Caco-2 (cell line): ENCODE measurements around the gene RBBP7. TPM values are rescaled to one million over a fixed set of nuclear protein-coding genes. Genes with fewer than 3 reads are reported as not detected.

Experiments used
- BruUV-seq: library from RNA; stranded (reverse); fragments of 400-500 nt; replicated peaks from 2 replicates; lab custom pipeline; 2021; lab: Mats Ljungman, UMichigan
- CTCF ChIA-PET: fragments of 300-600 bp; sonication (Branson Sonifier 250); formaldehyde crosslinking; loops from one replicate; lab custom pipeline; 2022; ENCODE audit warnings: antibody characterized with exemption; lab: Charles Lee
- POLR2A ChIA-PET: fragments of 300-600 bp; sonication (Branson Sonifier 250); formaldehyde crosslinking; loops from one replicate; lab custom pipeline; 2022; ENCODE audit warnings: antibody characterized with exemption; lab: Charles Lee
- DNase-seq, 2 experiments: peaks; one replicate each; pipeline versions ENCODE4 v3.0.0 to v3.0.0-alpha.2; 2020 to 2022
- H3K27me3 ChIP-seq: replicated peaks from 2 replicates; pipeline ENCODE4 v1.6.0; 2011; ENCODE audit warnings: low read length; ENCODE audit not compliant: control insufficient read depth, insufficient read depth
- H3K36me3 ChIP-seq: 2 replicates; pipeline ENCODE4 v1.5.1; 2011; ENCODE audit warnings: low read length; ENCODE audit not compliant: control insufficient read depth, insufficient read depth
- H3K4me1 ChIP-seq: fragments of 250-450 bp; sonication (Bioruptor Pico); 2 replicates; pipeline ENCODE4 v1.5.1; 2020; ENCODE audit warnings: mild to moderate bottlenecking
- H3K4me3 ChIP-seq: 2 replicates; pipeline ENCODE4 v1.5.1; 2011; ENCODE audit warnings: low read depth, mild to moderate bottlenecking, control low read depth, low read length
- H3K9me3 ChIP-seq: fragments of 250-450 bp; sonication (Bioruptor Pico); 2 replicates; pipeline ENCODE4 v1.5.1; 2020; ENCODE audit warnings: mild to moderate bottlenecking, moderate library complexity
- H3K27ac Mint-ChIP-seq: one replicate; pipeline ENCODE4 v1.8.0; 2022; ENCODE audit warnings: mixed read lengths; ENCODE audit not compliant: unreplicated experiment
- H3K27me3 Mint-ChIP-seq: one replicate; pipeline ENCODE4 v1.8.0; 2022; ENCODE audit warnings: mixed read lengths; ENCODE audit not compliant: insufficient read depth, unreplicated experiment
- H3K36me3 Mint-ChIP-seq: one replicate; pipeline ENCODE4 v1.8.0; 2022; ENCODE audit warnings: mild to moderate bottlenecking, mixed read lengths; ENCODE audit not compliant: insufficient read depth, unreplicated experiment
- H3K4me1 Mint-ChIP-seq: one replicate; pipeline ENCODE4 v1.8.0; 2022; ENCODE audit warnings: low read depth, mixed read lengths; ENCODE audit not compliant: unreplicated experiment
- H3K4me3 Mint-ChIP-seq: one replicate; pipeline ENCODE4 v1.8.0; 2022; ENCODE audit warnings: mild to moderate bottlenecking, moderate library complexity, mixed read lengths; ENCODE audit not compliant: unreplicated experiment
- H3K9me3 Mint-ChIP-seq: one replicate; pipeline ENCODE4 v1.8.0; 2022; ENCODE audit warnings: mixed read lengths; ENCODE audit not compliant: unreplicated experiment
- intact Hi-C: fragments of 100-400 bp; cut with micrococcal nuclease; formaldehyde crosslinking; loops from one replicate; pipeline ENCODE4 v1.10.0; 2022; ENCODE audit not compliant: unreplicated experiment
- total RNA-seq: library from RNA; stranded (reverse); gene quantifications from 2 replicates; pipeline ENCODE4 v1.2.3, GENCODE V29; 2022
- TF ChIP-seq, protein P1 (sequence below), 2 experiments: fragments of 200-600 bp in 1 of 2; IDR thresholded peaks; 1 replicate in 1 of 2; 2 replicates in 1 of 2; pipeline versions ENCODE4 v1.5.1 to v1.8.0; 2011 to 2022; ENCODE audit warnings: antibody characterized with exemption in 1 of 2, control low read depth in 1 of 2, inconsistent platforms in 1 of 2, low read depth in 1 of 2, low read length in 1 of 2, mild to moderate bottlenecking in 1 of 2, moderate library complexity in 1 of 2; ENCODE audit not compliant: insufficient read depth in 1 of 2, severe bottlenecking in 1 of 2, unreplicated experiment in 1 of 2

RBBP7 gene
- total RNA-seq, 1 experiment from 2014 or later: 131 TPM

- ChIA-PET CTCF (interaction anchor here (1.0 kb wide), 1 partner anchor 13 kb away, joined by 4 read pairs; no protein-coding TSS in a partner anchor), POLR2A (no interaction called here)
- Histone ChIP-seq H3K9me3 (no peaks in the 10 kb centered on the region), H3K4me3 (no peak overlapping the region), H3K36me3 (no peaks in the 10 kb centered on the region; the same call in 1 of the 2 replicates), H3K4me1 (no peaks in the 10 kb centered on the region), H3K27me3 (no peaks in the 10 kb centered on the region)
- H3K9me3 Mint-ChIP-seq: no peaks in the 10 kb centered on the region
- TF ChIP-seq, protein P1, sequence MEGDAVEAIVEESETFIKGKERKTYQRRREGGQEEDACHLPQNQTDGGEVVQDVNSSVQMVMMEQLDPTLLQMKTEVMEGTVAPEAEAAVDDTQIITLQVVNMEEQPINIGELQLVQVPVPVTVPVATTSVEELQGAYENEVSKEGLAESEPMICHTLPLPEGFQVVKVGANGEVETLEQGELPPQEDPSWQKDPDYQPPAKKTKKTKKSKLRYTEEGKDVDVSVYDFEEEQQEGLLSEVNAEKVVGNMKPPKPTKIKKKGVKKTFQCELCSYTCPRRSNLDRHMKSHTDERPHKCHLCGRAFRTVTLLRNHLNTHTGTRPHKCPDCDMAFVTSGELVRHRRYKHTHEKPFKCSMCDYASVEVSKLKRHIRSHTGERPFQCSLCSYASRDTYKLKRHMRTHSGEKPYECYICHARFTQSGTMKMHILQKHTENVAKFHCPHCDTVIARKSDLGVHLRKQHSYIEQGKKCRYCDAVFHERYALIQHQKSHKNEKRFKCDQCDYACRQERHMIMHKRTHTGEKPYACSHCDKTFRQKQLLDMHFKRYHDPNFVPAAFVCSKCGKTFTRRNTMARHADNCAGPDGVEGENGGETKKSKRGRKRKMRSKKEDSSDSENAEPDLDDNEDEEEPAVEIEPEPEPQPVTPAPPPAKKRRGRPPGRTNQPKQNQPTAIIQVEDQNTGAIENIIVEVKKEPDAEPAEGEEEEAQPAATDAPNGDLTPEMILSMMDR (IDR thresholded peaks at IDR 0.05; ENCODE audit: insufficient read depth in 1 of 2, low read depth in 1 of 2, low read length in 1 of 2, severe bottlenecking in 1 of 2, unreplicated experiment in 1 of 2): no peak
- peaks cover 85% of the 10 kb centered on the region for H3K36me3 Mint-ChIP-seq
- no peak overlapping the region for H3K4me3 Mint-ChIP-seq
- DNase-seq: no peak
- intact Hi-C loops: loop anchor here (5.0 kb wide), 1 partner anchor 208 kb away; no protein-coding TSS in a partner anchor
- H3K4me1 Mint-ChIP-seq: no peaks in the 10 kb centered on the region
- H3K27me3 Mint-ChIP-seq: no peaks in the 10 kb centered on the region
- BruUV-seq: no TSS peak
- no peak overlapping the region for H3K27ac Mint-ChIP-seq
Observed at GRCh38 chrX:16839219-16839851, 30.8 kb downstream of the RBBP7 start.

DNA sequence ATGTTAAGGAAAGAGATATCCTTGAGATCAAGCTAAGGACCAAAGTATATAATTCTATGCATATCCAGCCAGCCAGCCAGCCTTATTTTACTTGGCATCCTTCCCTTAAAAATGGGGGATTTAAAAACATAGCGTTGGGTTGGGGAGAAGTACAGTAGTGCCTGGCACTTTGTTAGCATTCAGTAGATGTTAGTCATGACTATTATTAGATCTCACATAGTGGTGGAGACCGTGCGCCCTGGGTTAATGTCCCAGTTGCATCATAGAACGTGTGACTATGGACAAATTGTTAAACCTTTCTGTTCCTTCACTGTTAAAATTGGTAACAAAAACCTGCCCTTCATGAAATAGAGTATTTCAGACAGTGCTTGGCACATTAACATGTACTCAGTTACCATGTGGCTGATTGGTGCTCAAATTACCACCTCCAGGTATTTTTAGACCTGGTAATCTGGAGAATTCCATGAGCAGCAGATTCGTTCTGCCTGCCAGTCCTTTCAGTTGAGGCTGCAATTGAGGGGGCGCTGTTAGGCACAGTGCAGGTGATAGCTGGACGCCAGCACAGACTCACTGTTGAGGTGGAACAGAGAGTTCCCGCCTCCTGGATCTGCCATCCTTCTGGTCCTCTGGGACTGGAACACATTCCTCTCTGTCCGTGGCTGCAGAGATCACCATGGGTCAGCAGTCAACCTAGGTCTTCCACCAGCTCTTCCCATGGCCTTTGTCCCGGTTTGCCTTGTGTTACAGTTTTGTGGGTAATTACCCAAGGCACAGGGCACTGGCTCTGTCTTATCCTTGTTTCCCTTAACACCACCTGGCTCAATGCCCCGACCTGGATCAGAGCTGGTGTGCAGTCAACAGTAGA lies 31.7 kb downstream of the RBBP7 start:
- H3K36me3 Mint-ChIP-seq: peaks cover 87% of the 10 kb centered on the region
- H3K4me1 Mint-ChIP-seq: no peaks in the 10 kb centered on the region
- CTCF ChIA-PET: interaction anchor here (1.0 kb wide), 1 partner anchor 12 kb away, joined by 4 read pairs; no protein-coding TSS in a partner anchor
- no peaks in the 10 kb centered on the region for H3K4me1 ChIP-seq
- DNase-seq: no peak
- no peaks in the 10 kb centered on the region for H3K27me3 ChIP-seq
- no peak overlapping the region for H3K27ac Mint-ChIP-seq
- H3K27me3 Mint-ChIP-seq: no peaks in the 10 kb centered on the region
- TF ChIP-seq, protein P1 (IDR thresholded peaks at IDR 0.05; ENCODE audit: insufficient read depth in 1 of 2, low read depth in 1 of 2, low read length in 1 of 2, severe bottlenecking in 1 of 2, unreplicated experiment in 1 of 2): no peak
- H3K36me3 ChIP-seq: no peaks in the 10 kb centered on the region; the same call in 1 of the 2 replicates
- intact Hi-C loops: loop anchor here (5.0 kb wide), 1 partner anchor 209 kb away; no protein-coding TSS in a partner anchor
- H3K9me3 Mint-ChIP-seq: no peaks in the 10 kb centered on the region
- POLR2A ChIA-PET: interaction anchor here (0.6 kb wide), 1 partner anchor 161 kb away, joined by 3 read pairs; no protein-coding TSS in a partner anchor
- H3K9me3 ChIP-seq: no peaks in the 10 kb centered on the region
- no peak overlapping the region for H3K4me3 ChIP-seq
- BruUV-seq: no TSS peak
- H3K4me3 Mint-ChIP-seq: no peak overlapping the region

GRCh38 chrX:16836371-16836770 lies 33.8 kb downstream of the RBBP7 start:
- Histone ChIP-seq H3K36me3 (no peaks in the 10 kb centered on the region; the same call in none of the 2 replicates), H3K27me3 (no peaks in the 10 kb centered on the region), H3K4me3 (no peak overlapping the region), H3K9me3 (no peaks in the 10 kb centered on the region), H3K4me1 (no peaks in the 10 kb centered on the region)
- ChIA-PET CTCF (no interaction called here), POLR2A (no interaction called here)
- Mint-ChIP-seq H3K9me3 (no peaks in the 10 kb centered on the region), H3K36me3 (peaks cover 76% of the 10 kb centered on the region), H3K27me3 (no peaks in the 10 kb centered on the region), H3K4me1 (no peaks in the 10 kb centered on the region), H3K27ac (peak overlapping the region; percentile 42), H3K4me3 (no peak overlapping the region)
- TF ChIP-seq, protein P1 (IDR thresholded peaks at IDR 0.05; ENCODE audit: insufficient read depth in 1 of 2, low read depth in 1 of 2, low read length in 1 of 2, severe bottlenecking in 1 of 2, unreplicated experiment in 1 of 2): peak; percentile 31 to 57
- intact Hi-C loops: loop anchor here (5.0 kb wide), 1 partner anchor 211 kb away; no protein-coding TSS in a partner anchor
- BruUV-seq: no TSS peak
- DNase-seq: peak in 1 of 2 experiments; percentile 34
